GM10266 (cell line): ENCODE data around the gene TAB3.

Experiments
- DNase-seq: peaks from one replicate; pipeline ENCODE4 v3.0.0; 2012; ENCODE audit errors: extremely low spot score
- CTCF ChIP-seq: IDR thresholded peaks from 2 replicates; pipeline ENCODE4 v1.5.1; 2012; ENCODE audit warnings: mild to moderate bottlenecking, low read depth; ENCODE audit not compliant: control insufficient read depth, insufficient read depth; ENCODE audit errors: missing control alignments

The TAB3 gene

GRCh38 chrX:30824275-30824674 is 64.8 kb downstream of the TAB3 start:
- no peak for DNase-seq
- TF ChIP-seq CTCF: no peak

GRCh38 chrX:30822764-30823163 is 66.3 kb downstream of the TAB3 start:
- no peak for DNase-seq
- no peak for TF ChIP-seq CTCF

GRCh38 chrX:30822068-30822681 is 66.9 kb downstream of the TAB3 start:
- TF ChIP-seq CTCF: no peak
- DNase-seq: peak; percentile 7

GRCh38 chrX:30821116-30821515 is 67.9 kb downstream of the TAB3 start:
- no peak for DNase-seq

GRCh38 chrX:30819080-30819479 is 70.0 kb downstream of the TAB3 start:
- DNase-seq: no peak
- no peak for TF ChIP-seq CTCF

More at GRCh38 chrX:30821116-30821515, 67.9 kb downstream of the TAB3 start:
- TF ChIP-seq CTCF: no peak

- no peak for DNase-seq
- TF ChIP-seq CTCF: no peak
These were observed 73.0 kb downstream of the TAB3 start for GRCh38 chrX:30816079-30816478.

GRCh38 chrX:30814978-30815377 is 74.1 kb downstream of the TAB3 start:
- DNase-seq: no peak
- TF ChIP-seq CTCF: no peak
